BLaER1 treated with 17β-estradiol and CSF1 and Interleukin-3, amounts not matched to agents 10 nM and 100 nM (cell line): ENCODE data around the gene BMP3.

Experiments used
- H3K27ac ChIP-seq, 11 experiments: shearing (Covaris generic); formaldehyde crosslinking; 2 replicates each; pipeline ENCODE4 v1.8.1; 2022
- H3K27me3 ChIP-seq, 11 experiments: shearing (Covaris generic); formaldehyde crosslinking; 2 replicates each; pipeline ENCODE4 v1.8.1; 2022
- H3K36me3 ChIP-seq, 11 experiments: shearing (Covaris generic); formaldehyde crosslinking; 2 replicates each; pipeline ENCODE4 v1.8.1; 2022
- H3K4me1 ChIP-seq, 10 experiments: shearing (Covaris generic); formaldehyde crosslinking; 2 replicates each; pipeline ENCODE4 v1.8.1; 2022
- H3K4me2 ChIP-seq, 11 experiments: shearing (Covaris generic); formaldehyde crosslinking; 2 replicates each; pipeline ENCODE4 v1.8.1; 2022
- H3K4me3 ChIP-seq, 10 experiments: shearing (Covaris generic); formaldehyde crosslinking; 2 replicates each; pipeline ENCODE4 v1.8.1; 2022
- H3K9ac ChIP-seq, 11 experiments: shearing (Covaris generic); formaldehyde crosslinking; 2 replicates each; pipeline ENCODE4 v1.8.1; 2022
- H3K9me3 ChIP-seq, 11 experiments: shearing (Covaris generic); formaldehyde crosslinking; replicated peaks in 1 of 11; 2 replicates each; pipeline ENCODE4 v1.8.1; 2022
- H4K20me1 ChIP-seq, 11 experiments: shearing (Covaris generic); formaldehyde crosslinking; 2 replicates each; pipeline ENCODE4 v1.8.1; 2022
- Cebpa-rat ChIP-seq, 11 experiments: shearing (Covaris generic); IDR thresholded peaks; 2 replicates each; pipeline ENCODE4 v1.8.1; 2022

BMP3 gene

DNA sequence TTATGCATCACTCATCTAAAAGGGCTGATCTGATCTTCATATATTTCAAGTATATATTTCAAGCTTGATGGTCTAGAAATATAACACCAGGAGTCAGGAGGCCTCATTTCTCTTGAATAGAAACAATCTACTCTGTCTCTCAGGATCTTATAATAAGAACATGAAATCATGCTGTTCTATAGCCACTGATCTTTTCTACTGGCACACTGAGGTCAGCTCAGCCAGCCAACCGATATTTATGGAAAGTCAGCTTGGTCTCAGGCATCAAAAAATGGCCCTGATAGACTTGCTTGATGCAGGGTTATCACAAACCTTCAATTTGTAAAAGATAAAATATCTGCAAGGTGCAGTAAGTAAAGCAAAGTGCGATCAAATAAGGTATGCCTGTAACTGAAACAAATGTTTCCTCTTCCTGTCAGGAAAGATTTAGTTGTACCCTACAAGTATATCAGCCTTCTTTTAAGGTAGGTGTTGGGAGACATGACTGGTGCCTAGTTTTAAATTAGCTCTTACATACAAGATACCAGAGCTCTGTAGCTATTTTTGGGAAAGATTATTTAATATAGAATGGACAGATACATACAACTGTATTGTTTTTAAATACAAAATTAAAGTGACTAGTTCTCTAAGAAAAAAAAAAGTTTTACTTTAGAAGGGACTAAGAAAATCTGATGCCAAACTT, 63.4 kb downstream of the BMP3 start:
- no peak overlapping the region for H3K4me2 ChIP-seq
- peaks cover 0 to 10% (median 0%) of the 10 kb centered on the region in 11 experiments; a peak in 7 of 22 replicates for H3K9me3 ChIP-seq
- no peaks in the 10 kb centered on the region for H4K20me1 ChIP-seq
- no peaks in the 10 kb centered on the region for H3K4me1 ChIP-seq
- no peak overlapping the region for H3K9ac ChIP-seq
- TF ChIP-seq Cebpa-rat (IDR thresholded peaks at IDR 0.05), result no peak
- H3K36me3 ChIP-seq, result no peaks in the 10 kb centered on the region
- H3K4me3 ChIP-seq, result no peak overlapping the region
- H3K27ac ChIP-seq, result no peak overlapping the region
- no peaks in the 10 kb centered on the region for H3K27me3 ChIP-seq

DNA sequence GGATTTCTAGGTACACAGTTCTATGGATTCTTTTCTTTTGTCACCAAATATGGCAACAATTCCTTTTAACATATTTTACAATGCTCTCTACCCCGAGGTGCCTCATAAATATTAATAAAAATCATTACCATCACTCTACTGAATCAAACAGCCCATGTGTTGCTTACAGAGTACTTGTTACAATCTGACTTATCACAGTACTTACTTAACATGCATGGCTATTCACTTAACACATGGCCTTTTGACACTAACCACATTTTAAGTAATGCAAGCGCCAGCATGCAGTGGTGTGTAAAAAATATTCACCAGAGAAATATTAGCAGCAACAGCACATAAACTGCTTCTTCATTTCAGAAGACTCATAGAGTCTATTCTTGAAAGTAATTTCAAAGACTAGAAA, 64.9 kb downstream of the BMP3 start:
- no peak overlapping the region for H3K4me2 ChIP-seq
- H3K9ac ChIP-seq, result no peak overlapping the region
- no peak for TF ChIP-seq Cebpa-rat (IDR thresholded peaks at IDR 0.05)

GRCh38 chr4:81096566-81096965, 66.1 kb downstream of the BMP3 start:
- Histone ChIP-seq H3K9me3 (peaks cover 0 to 10% (median 0%) of the 10 kb centered on the region in 11 experiments; a peak in 7 of 22 replicates), H3K9ac (no peak overlapping the region), H4K20me1 (no peaks in the 10 kb centered on the region), H3K4me2 (no peak overlapping the region), H3K27me3 (no peaks in the 10 kb centered on the region), H3K4me1 (no peaks in the 10 kb centered on the region), H3K4me3 (no peak overlapping the region), H3K27ac (no peak overlapping the region), H3K36me3 (no peaks in the 10 kb centered on the region)
- TF ChIP-seq Cebpa-rat (IDR thresholded peaks at IDR 0.05), result no peak

More for the DNA sequence above, 64.9 kb downstream of the BMP3 start:
- Histone ChIP-seq H3K27ac (no peak overlapping the region), H3K36me3 (no peaks in the 10 kb centered on the region), H3K9me3 (peaks cover 0 to 10% (median 0%) of the 10 kb centered on the region in 11 experiments; a peak in 7 of 22 replicates), H3K27me3 (no peaks in the 10 kb centered on the region), H4K20me1 (no peaks in the 10 kb centered on the region), H3K4me1 (no peaks in the 10 kb centered on the region), H3K4me3 (no peak overlapping the region)

- no peaks in the 10 kb centered on the region for H3K4me1 ChIP-seq
- no peak overlapping the region for H3K4me2 ChIP-seq
- no peak overlapping the region for H3K4me3 ChIP-seq
- no peak for TF ChIP-seq Cebpa-rat (IDR thresholded peaks at IDR 0.05)
- H3K27me3 ChIP-seq, result no peaks in the 10 kb centered on the region
- no peak overlapping the region for H3K27ac ChIP-seq
- H3K9ac ChIP-seq, result no peak overlapping the region
- peaks cover 0 to 7% (median 0%) of the 10 kb centered on the region in 11 experiments; a peak in 7 of 22 replicates for H3K9me3 ChIP-seq
- no peaks in the 10 kb centered on the region for H4K20me1 ChIP-seq
- no peaks in the 10 kb centered on the region for H3K36me3 ChIP-seq
Observed at GRCh38 chr4:81102107-81102506, 71.6 kb downstream of the BMP3 start.

DNA sequence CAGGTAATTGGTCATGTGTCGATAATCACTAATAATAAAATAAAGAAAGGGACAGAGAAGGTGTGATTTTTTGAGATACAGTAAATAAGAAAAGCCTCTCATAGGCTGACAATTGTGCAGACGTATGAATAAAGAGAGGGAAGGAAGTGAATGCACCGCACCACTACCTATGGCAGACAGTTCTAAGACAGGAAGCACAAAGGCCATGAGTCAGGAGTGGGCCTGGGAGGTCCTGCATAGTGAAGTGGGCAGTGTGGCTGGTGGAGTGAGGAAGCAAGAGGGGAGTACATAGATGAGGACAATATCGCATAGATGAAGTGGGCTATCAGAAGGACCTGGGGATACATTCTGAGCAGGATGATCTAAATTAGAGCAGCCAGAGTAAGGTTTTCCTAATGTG, 75.6 kb downstream of the BMP3 start:
- H3K9me3 ChIP-seq, result no peaks in the 10 kb centered on the region
- no peaks in the 10 kb centered on the region for H3K4me1 ChIP-seq
- H3K9ac ChIP-seq, result no peak overlapping the region
- H3K4me2 ChIP-seq, result no peak overlapping the region
- H4K20me1 ChIP-seq, result no peaks in the 10 kb centered on the region
- no peaks in the 10 kb centered on the region for H3K27me3 ChIP-seq
- TF ChIP-seq Cebpa-rat (IDR thresholded peaks at IDR 0.05), result no peak
- no peak overlapping the region for H3K27ac ChIP-seq
- H3K4me3 ChIP-seq, result no peak overlapping the region
- no peaks in the 10 kb centered on the region for H3K36me3 ChIP-seq
